ENCODE data around the gene STAT2. TPM values are rescaled to one million over a fixed set of nuclear protein-coding genes. Genes with fewer than 3 reads are reported as not detected.
"Not testable (repeated sequence)": the region's sequence is repeated elsewhere in the genome, so short reads cannot be mapped to it uniquely, and the experiment has no call there.

STAT2 gene
- 239 and 243 TPM in 2 replicates for total RNA-seq

DNA sequence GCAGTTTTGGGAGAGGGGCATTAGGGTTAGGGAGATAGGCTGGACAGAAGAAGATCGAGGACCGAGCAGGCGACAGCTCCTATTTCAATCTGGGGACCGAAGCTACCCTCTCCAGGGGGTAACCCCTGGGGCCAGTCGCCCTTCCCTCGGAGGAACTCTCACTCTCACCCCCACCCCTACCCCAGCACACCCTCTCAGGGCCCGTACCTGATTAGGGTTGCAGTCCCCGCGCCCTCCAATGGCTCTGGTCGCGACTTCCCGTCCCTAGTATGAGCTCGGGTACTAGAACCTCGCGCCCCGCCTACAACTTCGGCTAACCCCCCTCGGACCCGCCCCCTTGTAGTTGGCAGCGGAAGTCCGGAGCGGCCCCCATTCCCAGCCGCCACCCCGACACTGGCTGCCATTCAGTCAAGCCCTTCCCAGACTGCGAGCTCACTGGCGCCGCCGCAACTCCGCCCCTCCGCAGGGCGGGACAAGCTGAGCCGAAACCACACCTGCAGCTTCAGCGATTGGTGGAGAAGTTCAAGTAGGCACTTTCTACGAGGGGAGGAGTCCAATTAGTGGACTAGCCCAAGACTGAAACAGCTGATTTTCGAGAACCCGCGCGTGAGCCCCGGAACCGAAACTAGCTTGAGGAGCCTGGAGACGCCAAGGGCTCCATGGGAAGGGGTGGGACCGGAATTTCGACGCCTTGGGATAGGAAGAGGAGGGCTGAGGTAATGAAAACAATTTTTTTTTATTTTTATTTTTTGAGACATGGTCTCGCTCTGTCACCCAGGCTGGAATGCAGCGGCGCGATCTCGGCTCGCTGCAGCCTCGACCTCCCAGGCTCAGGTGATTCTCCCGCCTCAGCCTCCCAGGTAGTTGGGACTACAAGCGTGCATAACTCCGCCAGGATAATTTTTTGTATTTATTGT lies at the start of gene STAT2:
Gene STAT2, minus strand, starts transcription at position 257 of the 917 bp plus-strand sequence. CDS start 3,536 bp downstream, outside the sequence.
- intact Hi-C loops (cut with micrococcal nuclease), result loop anchor here (1.0 to 5.0 kb wide), 24 partner anchors 22 to 719 kb away; partner anchors contain the start of genes ANKRD52, COQ10A, CS and IL23A

DNA sequence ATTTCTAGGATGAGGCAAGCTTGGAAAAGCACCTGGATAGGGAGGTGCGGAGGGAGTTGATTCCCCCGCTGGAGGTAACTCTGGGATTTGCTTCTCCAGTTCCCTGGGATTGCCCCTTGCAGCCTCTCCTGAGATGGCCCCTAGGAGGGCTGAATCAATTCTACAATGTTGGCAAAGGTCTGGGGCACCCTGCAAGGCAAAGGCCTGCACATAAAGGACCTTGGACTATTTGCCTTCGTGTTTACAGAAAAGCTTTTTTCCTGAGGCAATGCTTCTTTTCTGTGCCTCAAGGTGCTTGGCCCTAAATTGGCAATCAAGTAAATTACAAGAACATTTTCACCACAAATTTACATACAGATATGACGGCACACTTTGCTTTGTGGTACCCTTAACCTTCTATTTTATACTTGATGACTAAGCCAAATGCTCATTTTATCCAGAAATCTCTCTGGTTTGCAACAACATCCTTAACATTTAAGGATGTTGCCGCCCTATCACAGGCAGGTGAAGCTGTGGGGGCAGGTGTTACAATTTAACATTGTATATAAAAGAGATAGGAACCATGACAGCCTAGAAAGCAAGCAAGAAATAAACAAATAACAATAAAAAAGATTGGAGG lies 49.0 kb upstream of the STAT2 start:
- intact Hi-C loops (cut with micrococcal nuclease), result no loop called here

GRCh38 chr12:56404227-56404626 lies 44.3 kb upstream of the STAT2 start:
- intact Hi-C loops (cut with micrococcal nuclease), result not testable (repeated sequence)

DNA sequence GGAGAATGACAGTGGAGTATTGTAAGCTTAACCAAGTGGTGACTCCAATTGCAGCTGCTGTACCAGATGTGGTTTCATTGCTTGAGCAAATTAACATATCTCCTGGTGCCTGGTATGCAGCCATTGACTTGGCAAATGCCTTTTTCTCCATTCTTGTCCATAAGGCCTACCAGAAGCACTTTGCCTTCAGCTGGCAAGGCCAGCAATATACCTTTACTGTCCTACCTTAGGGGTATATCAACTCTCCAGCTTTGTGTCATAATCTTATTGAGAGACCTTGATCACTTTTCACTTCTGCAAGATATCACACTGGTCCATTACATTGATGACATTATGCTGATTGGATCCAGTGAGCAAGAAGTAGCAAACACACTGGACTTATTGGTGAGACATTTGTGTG lies 41.7 kb upstream of the STAT2 start:
- intact Hi-C loops (cut with micrococcal nuclease), result not testable (repeated sequence)

- intact Hi-C loops (cut with micrococcal nuclease), result not testable (repeated sequence)
These were observed 41.2 kb upstream of the STAT2 start for GRCh38 chr12:56401125-56401524.

GRCh38 chr12:56399466-56399865 lies 39.6 kb upstream of the STAT2 start:
- intact Hi-C loops (cut with micrococcal nuclease), result not testable (repeated sequence)

- intact Hi-C loops (cut with micrococcal nuclease), result no loop called here
These were observed 38.4 kb upstream of the STAT2 start for GRCh38 chr12:56398324-56398723.

- intact Hi-C loops (cut with micrococcal nuclease), result no loop called here
These were observed 32.4 kb upstream of the STAT2 start for GRCh38 chr12:56392331-56392730.

GRCh38 chr12:56391721-56392120 lies 31.8 kb upstream of the STAT2 start:
- intact Hi-C loops (cut with micrococcal nuclease), result no loop called here

GRCh38 chr12:56389412-56389811 lies 29.5 kb upstream of the STAT2 start:
- intact Hi-C loops (cut with micrococcal nuclease), result no loop called here

GRCh38 chr12:56387152-56387736 lies 27.3 kb upstream of the STAT2 start:
- intact Hi-C loops (cut with micrococcal nuclease), result no loop called here

GRCh38 chr12:56385873-56386272 lies 26.0 kb upstream of the STAT2 start:
- intact Hi-C loops (cut with micrococcal nuclease), result no loop called here

GRCh38 chr12:56382611-56383010 lies 22.7 kb upstream of the STAT2 start:
- intact Hi-C loops (cut with micrococcal nuclease), result no loop called here

DNA sequence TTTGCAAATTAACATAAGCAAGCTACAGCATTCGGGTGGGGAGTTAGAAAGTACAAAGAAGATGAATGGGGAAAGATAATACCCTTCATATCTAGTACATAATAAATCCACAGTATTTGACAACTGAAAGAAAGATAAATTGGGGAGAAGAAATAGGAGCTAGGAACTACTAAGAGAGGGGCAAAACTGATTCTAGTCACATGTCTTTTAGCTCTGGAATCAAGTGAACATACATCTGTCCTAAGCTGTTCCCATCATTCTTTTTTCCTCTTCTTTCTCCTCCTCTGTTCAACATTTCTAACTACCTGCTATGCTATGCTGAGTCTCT lies 18.0 kb upstream of the STAT2 start:
- intact Hi-C loops (cut with micrococcal nuclease), result no loop called here

DNA sequence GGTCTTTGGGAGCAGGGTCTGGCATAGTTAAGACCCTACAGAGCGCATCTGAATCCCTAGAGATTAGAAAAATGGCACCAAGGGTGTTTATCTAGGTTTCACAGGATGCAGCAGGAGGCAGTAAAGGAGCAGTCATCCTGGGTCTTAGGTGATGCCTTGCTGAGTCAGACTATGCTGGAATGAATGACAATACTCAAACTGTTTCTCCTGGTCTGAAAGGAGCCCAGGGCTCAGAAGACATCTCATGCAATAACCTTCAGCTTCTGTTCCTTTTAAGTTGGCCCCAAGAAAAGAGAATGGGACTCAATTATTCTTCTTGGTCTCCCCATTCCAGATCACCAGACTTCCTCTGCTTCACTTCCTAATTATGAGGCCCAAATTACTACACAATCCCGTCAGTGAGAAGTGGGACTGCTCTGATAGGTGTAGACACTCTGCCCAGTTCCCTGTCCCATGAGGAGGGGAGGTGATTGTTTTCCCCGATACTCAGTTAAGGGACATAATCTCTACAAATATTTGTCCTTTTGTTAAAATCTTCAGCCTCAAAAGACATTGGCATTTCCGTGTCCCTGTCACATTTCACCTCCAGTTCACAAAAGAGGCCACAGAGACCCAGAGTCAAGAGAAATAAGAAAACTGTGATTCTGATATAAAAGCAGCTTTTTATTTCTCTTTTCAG lies 17.5 kb upstream of the STAT2 start:
- intact Hi-C loops (cut with micrococcal nuclease), result no loop called here

GRCh38 chr12:56375598-56376434 lies 15.9 kb upstream of the STAT2 start:
- intact Hi-C loops (cut with micrococcal nuclease), result no loop called here

DNA sequence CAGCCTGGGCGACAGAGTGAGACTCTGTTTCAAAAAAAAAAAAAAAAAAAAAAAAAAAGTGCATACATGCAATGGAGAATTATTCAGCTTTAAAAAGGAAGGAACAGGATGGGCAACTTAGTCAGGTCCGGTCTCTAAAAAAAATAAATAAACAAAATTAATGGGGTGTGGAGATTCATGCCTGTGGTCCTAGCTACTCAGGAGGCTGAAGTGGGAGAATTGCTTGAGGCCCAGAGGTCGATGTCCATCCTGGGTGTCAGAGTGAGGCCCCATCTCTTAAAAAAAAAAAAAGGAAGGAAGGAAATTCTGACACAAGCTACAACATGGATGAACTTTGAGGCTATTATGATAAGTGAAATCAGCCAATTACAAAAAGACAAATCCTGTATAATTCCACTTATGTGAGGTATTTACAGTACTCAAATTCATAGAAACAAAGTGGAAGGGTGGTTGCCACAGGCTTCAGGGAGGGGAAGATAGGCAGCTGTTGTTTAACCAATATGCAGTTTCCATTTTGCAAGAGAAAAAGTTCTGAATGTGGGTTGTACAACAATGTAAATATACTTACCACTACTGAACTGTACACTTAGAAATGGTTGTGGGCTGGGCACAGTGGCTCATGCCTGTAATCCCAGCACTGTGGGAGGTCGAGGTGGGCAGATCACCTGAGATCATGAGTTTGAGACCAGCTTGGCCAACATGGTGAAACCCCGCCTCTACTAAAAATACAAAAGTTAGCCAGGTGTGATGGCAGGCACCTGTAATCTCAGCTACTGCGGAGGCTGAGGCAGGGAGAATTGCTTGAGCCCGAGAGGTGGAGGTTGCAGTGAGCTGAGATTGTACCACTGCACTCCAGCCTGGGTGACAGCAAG lies 15.1 kb upstream of the STAT2 start:
- intact Hi-C loops (cut with micrococcal nuclease), result no loop called here

DNA sequence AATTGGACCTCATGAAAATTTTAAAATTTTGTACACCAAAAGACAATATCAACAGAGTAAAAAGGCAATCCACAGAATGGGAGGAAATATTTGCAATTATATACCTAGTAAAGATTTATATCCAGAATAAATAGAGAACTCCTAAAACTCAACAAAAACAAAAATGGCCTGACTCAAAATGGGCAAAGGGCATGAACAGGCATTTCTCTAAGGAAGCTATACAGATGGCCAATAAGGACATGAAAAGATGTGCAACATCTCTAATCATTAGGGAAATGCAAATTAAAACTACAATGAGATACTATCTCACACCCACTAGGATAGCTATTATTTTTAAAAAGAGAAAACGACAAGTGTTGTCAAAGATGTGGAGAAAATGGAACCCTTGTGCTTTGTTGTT lies 13.6 kb upstream of the STAT2 start:
- intact Hi-C loops (cut with micrococcal nuclease), result no loop called here

- intact Hi-C loops (cut with micrococcal nuclease), result no loop called here
These were observed 7.0 kb upstream of the STAT2 start for GRCh38 chr12:56366948-56367347.

All from T-helper 1 cell treated with Interleukin-12 subunit alpha and Interleukin-12 subunit beta and Interleukin-4 antibody, amounts not matched to agents 30 ng/mL and 1 ng/mL, for 36 hours (primary cell).